NK-92 (cell line): ENCODE measurements around the gene GOLGA8N.
"Not testable (repeated sequence)": the region's sequence is repeated elsewhere in the genome, so short reads cannot be mapped to it uniquely, and the experiment has no call there.

Experiments
- DNase-seq: peaks from one replicate; lab custom pipeline; 2025; ENCODE audit not compliant: unreplicated experiment; lab: John Stamatoyannopoulos, UW

GOLGA8N gene

GRCh38 chr15:32593151-32593550, at the start of gene GOLGA8N:
Gene GOLGA8N, plus strand, starts transcription at chr15:32593456.
- not testable (repeated sequence) for DNase-seq

- not testable (repeated sequence) for DNase-seq
These were observed 49.8 kb upstream of the GOLGA8N start for GRCh38 chr15:32543456-32543855.

- DNase-seq, result not testable (repeated sequence)
These were observed 48.1 kb upstream of the GOLGA8N start for GRCh38 chr15:32545129-32545528.

GRCh38 chr15:32554587-32554986, 38.7 kb upstream of the GOLGA8N start:
- not testable (repeated sequence) for DNase-seq

GRCh38 chr15:32562198-32562597, 31.1 kb upstream of the GOLGA8N start:
- DNase-seq, result not testable (repeated sequence)

GRCh38 chr15:32568988-32569387, 24.3 kb upstream of the GOLGA8N start:
- not testable (repeated sequence) for DNase-seq

GRCh38 chr15:32578482-32578881, 14.8 kb upstream of the GOLGA8N start:
- DNase-seq, result not testable (repeated sequence)

GRCh38 chr15:32585844-32586243, 7.4 kb upstream of the GOLGA8N start:
- DNase-seq, result not testable (repeated sequence)

GRCh38 chr15:32609518-32609917, 16.3 kb downstream of the GOLGA8N start:
- DNase-seq, result not testable (repeated sequence)

GRCh38 chr15:32610719-32611118, 17.5 kb downstream of the GOLGA8N start:
- not testable (repeated sequence) for DNase-seq

GRCh38 chr15:32614712-32615050, 21.4 kb downstream of the GOLGA8N start:
- not testable (repeated sequence) for DNase-seq

GRCh38 chr15:32615051-32615870, 22.0 kb downstream of the GOLGA8N start, which contains the start of gene ARHGAP11A:
Gene ARHGAP11A, plus strand, starts transcription at chr15:32615504. Its CDS starts 708 bp downstream, at chr15:32616212.
- not testable (repeated sequence) for DNase-seq

- DNase-seq, result not testable (repeated sequence)
These were observed 22.7 kb downstream of the GOLGA8N start for GRCh38 chr15:32615871-32616426.

- DNase-seq, result no peak
These were observed 43.2 kb downstream of the GOLGA8N start for GRCh38 chr15:32636410-32636809.

- no peak for DNase-seq
These were observed 43.8 kb downstream of the GOLGA8N start for GRCh38 chr15:32636908-32637567.

- no peak for DNase-seq
These were observed 44.4 kb downstream of the GOLGA8N start for GRCh38 chr15:32637704-32638103.

GRCh38 chr15:32641517-32642059, 48.3 kb downstream of the GOLGA8N start, which contains the start of gene SCG5:
Gene SCG5, plus strand, starts transcription at chr15:32641710. Its CDS starts 1,883 bp downstream, at chr15:32643593.
- DNase-seq, result no peak

- DNase-seq, result no peak
These were observed 49.6 kb downstream of the GOLGA8N start for GRCh38 chr15:32642667-32643435.

- no peak for DNase-seq
These were observed 50.7 kb downstream of the GOLGA8N start for GRCh38 chr15:32643907-32644445.

GRCh38 chr15:32646291-32646690, 53.0 kb downstream of the GOLGA8N start:
- DNase-seq, result no peak
